ENCODE measurements around the gene CRTC1. TPM values are rescaled to one million over a fixed set of nuclear protein-coding genes. Genes with fewer than 3 reads are reported as not detected.
A peak's percentile ranks its signal among the peaks of the same experiment; 100 is the strongest.

Gene CRTC1
- total and polyA plus RNA-seq, 9 of the 15 experiments (the other 6 are each of a cell fraction or from before 2014, with no cell fraction given), result 0.25 to 3.8 (median 1.2) TPM; not detected in 2

DNA sequence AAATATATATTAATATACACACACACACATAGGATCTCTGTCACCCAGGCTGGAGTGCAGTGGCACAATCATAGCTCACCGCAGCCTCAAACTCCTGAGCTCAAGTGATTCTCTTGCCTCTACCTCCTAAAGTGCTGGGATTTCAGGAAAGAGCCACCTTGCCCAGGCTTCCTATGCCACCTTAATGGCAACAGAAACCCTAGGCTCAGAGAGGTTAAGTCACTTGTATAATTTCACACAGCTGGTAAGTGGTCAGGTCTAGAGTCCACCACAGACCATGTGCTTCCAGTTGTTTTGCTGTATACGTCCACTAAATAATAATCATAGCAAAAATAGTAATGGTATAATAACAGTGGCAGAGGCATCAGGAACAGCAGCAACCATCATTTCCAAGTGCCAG, 147.0 kb downstream of the CRTC1 start (continued):
- TF ChIP-seq ZNF324 (CRISPR knock-in tag; IDR thresholded peaks at IDR 0.05) (no peak), C11orf30 (IDR thresholded peaks at IDR 0.05; ENCODE audit: low read depth) (no peak), HNRNPL (IDR thresholded peaks at IDR 0.05; ENCODE audit: low read depth, low read length) (no peak), NFYB (IDR thresholded peaks at IDR 0.05; ENCODE audit: extremely low read depth, insufficient read length) (no peak), ZNF311 (CRISPR knock-in tag; IDR thresholded peaks at IDR 0.05) (no peak), FOXA3 (CRISPR knock-in tag; conservative IDR thresholded peaks at IDR 0.05 in 1 of 2, IDR thresholded peaks at IDR 0.05 in 1 of 2) (no peak), RBM25 (IDR thresholded peaks at IDR 0.05; ENCODE audit: low read depth, low read length, severe bottlenecking) (peak; percentile 73)
- TF ChIP-seq, protein P1, sequence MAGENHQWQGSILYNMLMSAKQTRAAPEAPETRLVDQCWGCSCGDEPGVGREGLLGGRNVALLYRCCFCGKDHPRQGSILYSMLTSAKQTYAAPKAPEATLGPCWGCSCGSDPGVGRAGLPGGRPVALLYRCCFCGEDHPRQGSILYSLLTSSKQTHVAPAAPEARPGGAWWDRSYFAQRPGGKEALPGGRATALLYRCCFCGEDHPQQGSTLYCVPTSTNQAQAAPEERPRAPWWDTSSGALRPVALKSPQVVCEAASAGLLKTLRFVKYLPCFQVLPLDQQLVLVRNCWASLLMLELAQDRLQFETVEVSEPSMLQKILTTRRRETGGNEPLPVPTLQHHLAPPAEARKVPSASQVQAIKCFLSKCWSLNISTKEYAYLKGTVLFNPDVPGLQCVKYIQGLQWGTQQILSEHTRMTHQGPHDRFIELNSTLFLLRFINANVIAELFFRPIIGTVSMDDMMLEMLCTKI (IDR thresholded peaks at IDR 0.05; ENCODE audit: partially characterized antibody), result no peak
- TF ChIP-seq, protein P2, sequence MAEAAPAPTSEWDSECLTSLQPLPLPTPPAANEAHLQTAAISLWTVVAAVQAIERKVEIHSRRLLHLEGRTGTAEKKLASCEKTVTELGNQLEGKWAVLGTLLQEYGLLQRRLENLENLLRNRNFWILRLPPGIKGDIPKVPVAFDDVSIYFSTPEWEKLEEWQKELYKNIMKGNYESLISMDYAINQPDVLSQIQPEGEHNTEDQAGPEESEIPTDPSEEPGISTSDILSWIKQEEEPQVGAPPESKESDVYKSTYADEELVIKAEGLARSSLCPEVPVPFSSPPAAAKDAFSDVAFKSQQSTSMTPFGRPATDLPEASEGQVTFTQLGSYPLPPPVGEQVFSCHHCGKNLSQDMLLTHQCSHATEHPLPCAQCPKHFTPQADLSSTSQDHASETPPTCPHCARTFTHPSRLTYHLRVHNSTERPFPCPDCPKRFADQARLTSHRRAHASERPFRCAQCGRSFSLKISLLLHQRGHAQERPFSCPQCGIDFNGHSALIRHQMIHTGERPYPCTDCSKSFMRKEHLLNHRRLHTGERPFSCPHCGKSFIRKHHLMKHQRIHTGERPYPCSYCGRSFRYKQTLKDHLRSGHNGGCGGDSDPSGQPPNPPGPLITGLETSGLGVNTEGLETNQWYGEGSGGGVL (CRISPR knock-in tag; IDR thresholded peaks at IDR 0.05), result no peak

Measured in K562 (cell line).